DOHH2 (cell line): ENCODE measurements around the gene ARFGEF3.

ENCODE experiments used
- H3F3A ChIP-seq: fragments of 200-600 bp; sonication (generic), shearing (Covaris generic); 2 replicates; pipeline ENCODE4 v1.6.0; 2016; ENCODE audit warnings: antibody characterized with exemption, mild to moderate bottlenecking; ENCODE audit not compliant: control insufficient read depth, insufficient read depth
- H3K27ac ChIP-seq: fragments of 200-600 bp; sonication (generic); 2 replicates; pipeline ENCODE4 v1.5.1; 2014; ENCODE audit warnings: low read depth, mild to moderate bottlenecking, low read length, moderate library complexity
- H3K27me3 ChIP-seq: fragments of 200-600 bp; sonication (generic); 2 replicates; pipeline ENCODE4 v1.6.1; 2014; ENCODE audit warnings: mild to moderate bottlenecking, low read length, mixed read lengths; ENCODE audit not compliant: control insufficient read depth
- H3K36me3 ChIP-seq: fragments of 200-600 bp; sonication (generic); 2 replicates; pipeline ENCODE4 v1.6.1; 2014; ENCODE audit warnings: mild to moderate bottlenecking, low read length, moderate library complexity, mixed read lengths; ENCODE audit not compliant: control insufficient read depth
- H3K4me1 ChIP-seq: fragments of 200-600 bp; sonication (generic); 2 replicates; pipeline ENCODE4 v1.6.1; 2014; ENCODE audit warnings: mild to moderate bottlenecking, low read length, mixed read lengths; ENCODE audit not compliant: control insufficient read depth
- H3K4me2 ChIP-seq: fragments of 200-600 bp; sonication (generic); 2 replicates; pipeline ENCODE4 v1.6.0; 2014; ENCODE audit warnings: mild to moderate bottlenecking, low read length, moderate library complexity
- H3K4me3 ChIP-seq: fragments of 200-600 bp; sonication (generic); 2 replicates; pipeline ENCODE4 v1.5.1; 2014; ENCODE audit warnings: mild to moderate bottlenecking, low read length, mixed read lengths
- H3K79me2 ChIP-seq: fragments of 200-600 bp; sonication (generic); 2 replicates; pipeline ENCODE4 v1.6.1; 2014; ENCODE audit warnings: mild to moderate bottlenecking, low read length, mixed read lengths; ENCODE audit not compliant: control insufficient read depth
- H3K9me2 ChIP-seq: fragments of 200-600 bp; sonication (generic); replicated peaks from 2 replicates; pipeline ENCODE4 v1.6.1; 2014; ENCODE audit warnings: mild to moderate bottlenecking, low read length, mixed read lengths; ENCODE audit not compliant: control insufficient read depth
- H3K9me3 ChIP-seq: fragments of 200-600 bp; sonication (generic); 2 replicates; pipeline ENCODE4 v1.6.1; 2014; ENCODE audit warnings: antibody characterized with exemption, low read length, mixed read lengths; ENCODE audit not compliant: control insufficient read depth, insufficient read depth
- H4K20me1 ChIP-seq: fragments of 200-600 bp; sonication (generic); 2 replicates; pipeline ENCODE4 v1.6.0; 2014; ENCODE audit warnings: low read depth, mild to moderate bottlenecking, antibody characterized with exemption, low read length, moderate library complexity; ENCODE audit not compliant: control insufficient read depth, insufficient read depth
- EZH2phosphoT487 ChIP-seq: fragments of 200-600 bp; sonication (generic); IDR thresholded peaks from 2 replicates; pipeline ENCODE4 v1.6.1; 2017; ENCODE audit warnings: borderline replicate concordance, mild to moderate bottlenecking, antibody characterized with exemption, low read length, moderate library complexity, mixed read lengths
- TF ChIP-seq, protein P1 (sequence below): fragments of 200-600 bp; sonication (generic); IDR thresholded peaks from one replicate; pipeline ENCODE4 v1.5.1; 2014; ENCODE audit warnings: antibody characterized with exemption, mild to moderate bottlenecking, low read depth, low read length; ENCODE audit not compliant: poor library complexity, severe bottlenecking

Gene ARFGEF3

DNA sequence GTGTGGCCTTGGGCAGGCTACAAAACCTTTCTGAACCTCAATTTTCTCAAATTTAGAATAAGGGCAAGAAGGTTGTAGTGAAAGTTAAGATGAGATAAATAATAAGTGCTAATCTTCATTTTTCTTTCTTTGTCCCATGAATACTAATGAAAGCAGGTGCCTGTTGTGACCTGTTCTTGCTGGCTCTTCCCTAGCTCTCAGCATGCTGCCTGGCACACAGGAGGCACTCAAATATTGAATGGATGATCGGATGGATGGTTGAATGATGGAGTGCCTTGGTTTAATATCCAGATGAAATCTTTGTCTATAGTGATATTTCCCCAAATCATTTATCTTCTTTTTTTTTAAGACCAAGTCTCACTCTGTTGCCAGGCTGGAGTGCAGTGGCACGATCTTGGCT lies 41.6 kb downstream of the ARFGEF3 start:
- Histone ChIP-seq H4K20me1 (no peaks in the 10 kb centered on the region), H3F3A (no peaks in the 10 kb centered on the region), H3K9me3 (no peaks in the 10 kb centered on the region), H3K36me3 (no peaks in the 10 kb centered on the region), H3K9me2 (no peaks in the 10 kb centered on the region), H3K79me2 (no peaks in the 10 kb centered on the region), H3K27me3 (no peaks in the 10 kb centered on the region), H3K4me1 (no peaks in the 10 kb centered on the region), H3K4me3 (no peak overlapping the region), H3K4me2 (no peak overlapping the region), H3K27ac (no peak overlapping the region)
- no peak for TF ChIP-seq EZH2phosphoT487

DNA sequence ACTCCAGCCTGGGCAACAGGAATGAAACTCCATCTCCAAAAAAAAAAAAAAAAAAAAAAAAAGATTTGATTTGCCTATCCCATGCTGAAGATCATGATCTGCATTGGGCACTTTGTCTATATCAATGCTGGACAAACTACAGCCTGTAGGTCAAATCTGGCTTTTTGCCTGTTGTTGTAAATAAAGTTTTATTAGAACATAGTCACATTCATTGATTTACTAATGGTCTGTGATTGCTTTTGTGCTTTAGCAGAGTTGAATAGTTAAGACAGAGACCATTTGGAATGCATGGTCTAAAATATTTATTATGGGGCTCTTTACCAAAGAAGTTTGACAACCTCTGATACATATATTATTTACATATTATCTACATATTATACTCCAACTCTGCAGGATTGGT lies 42.6 kb downstream of the ARFGEF3 start:
- Histone ChIP-seq H3K9me2 (no peaks in the 10 kb centered on the region), H3K9me3 (no peaks in the 10 kb centered on the region), H3K36me3 (no peaks in the 10 kb centered on the region), H3F3A (no peaks in the 10 kb centered on the region), H3K4me3 (no peak overlapping the region), H3K27ac (no peak overlapping the region), H4K20me1 (no peaks in the 10 kb centered on the region), H3K4me1 (no peaks in the 10 kb centered on the region), H3K27me3 (no peaks in the 10 kb centered on the region), H3K4me2 (no peak overlapping the region), H3K79me2 (no peaks in the 10 kb centered on the region)
- TF ChIP-seq, protein P1, sequence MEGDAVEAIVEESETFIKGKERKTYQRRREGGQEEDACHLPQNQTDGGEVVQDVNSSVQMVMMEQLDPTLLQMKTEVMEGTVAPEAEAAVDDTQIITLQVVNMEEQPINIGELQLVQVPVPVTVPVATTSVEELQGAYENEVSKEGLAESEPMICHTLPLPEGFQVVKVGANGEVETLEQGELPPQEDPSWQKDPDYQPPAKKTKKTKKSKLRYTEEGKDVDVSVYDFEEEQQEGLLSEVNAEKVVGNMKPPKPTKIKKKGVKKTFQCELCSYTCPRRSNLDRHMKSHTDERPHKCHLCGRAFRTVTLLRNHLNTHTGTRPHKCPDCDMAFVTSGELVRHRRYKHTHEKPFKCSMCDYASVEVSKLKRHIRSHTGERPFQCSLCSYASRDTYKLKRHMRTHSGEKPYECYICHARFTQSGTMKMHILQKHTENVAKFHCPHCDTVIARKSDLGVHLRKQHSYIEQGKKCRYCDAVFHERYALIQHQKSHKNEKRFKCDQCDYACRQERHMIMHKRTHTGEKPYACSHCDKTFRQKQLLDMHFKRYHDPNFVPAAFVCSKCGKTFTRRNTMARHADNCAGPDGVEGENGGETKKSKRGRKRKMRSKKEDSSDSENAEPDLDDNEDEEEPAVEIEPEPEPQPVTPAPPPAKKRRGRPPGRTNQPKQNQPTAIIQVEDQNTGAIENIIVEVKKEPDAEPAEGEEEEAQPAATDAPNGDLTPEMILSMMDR: no peak
- no peak for TF ChIP-seq EZH2phosphoT487

DNA sequence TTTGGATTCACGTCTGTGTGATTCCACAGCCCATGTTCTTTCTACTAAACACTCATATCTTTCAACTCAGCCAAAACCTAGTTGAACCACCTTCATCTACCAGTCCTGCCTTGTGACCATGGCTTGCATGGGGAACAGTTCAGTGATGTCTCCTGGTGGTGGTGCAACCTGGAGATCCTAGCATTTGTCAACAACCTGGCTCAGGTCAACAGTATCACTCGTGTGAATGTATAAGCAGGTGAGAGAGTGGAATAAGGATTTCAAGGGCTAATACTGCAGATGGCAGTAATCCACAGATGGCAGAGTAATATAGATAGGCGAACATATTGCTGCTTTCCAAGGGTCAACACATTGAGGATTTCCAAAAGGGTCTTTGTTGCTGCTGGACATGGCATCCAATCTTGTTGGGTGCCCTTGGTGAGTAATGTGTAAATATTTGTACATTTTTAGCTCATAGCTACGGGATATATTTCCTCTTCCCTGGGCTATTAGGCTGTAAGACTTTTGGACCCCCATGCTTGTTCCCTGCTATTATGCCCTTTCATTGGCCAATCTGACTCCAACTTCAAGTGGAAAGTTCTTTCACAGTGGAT lies 43.1 kb downstream of the ARFGEF3 start:
- no peaks in the 10 kb centered on the region for H3K79me2 ChIP-seq
- H3K4me3 ChIP-seq: no peak overlapping the region
- H3K9me2 ChIP-seq: no peaks in the 10 kb centered on the region
- no peaks in the 10 kb centered on the region for H3K27me3 ChIP-seq
- no peaks in the 10 kb centered on the region for H3K9me3 ChIP-seq
- H3F3A ChIP-seq: no peaks in the 10 kb centered on the region
- TF ChIP-seq, protein P1: no peak
- no peak for TF ChIP-seq EZH2phosphoT487
- no peak overlapping the region for H3K27ac ChIP-seq
- no peaks in the 10 kb centered on the region for H4K20me1 ChIP-seq
- H3K4me1 ChIP-seq: no peaks in the 10 kb centered on the region
- no peak overlapping the region for H3K4me2 ChIP-seq
- no peaks in the 10 kb centered on the region for H3K36me3 ChIP-seq

DNA sequence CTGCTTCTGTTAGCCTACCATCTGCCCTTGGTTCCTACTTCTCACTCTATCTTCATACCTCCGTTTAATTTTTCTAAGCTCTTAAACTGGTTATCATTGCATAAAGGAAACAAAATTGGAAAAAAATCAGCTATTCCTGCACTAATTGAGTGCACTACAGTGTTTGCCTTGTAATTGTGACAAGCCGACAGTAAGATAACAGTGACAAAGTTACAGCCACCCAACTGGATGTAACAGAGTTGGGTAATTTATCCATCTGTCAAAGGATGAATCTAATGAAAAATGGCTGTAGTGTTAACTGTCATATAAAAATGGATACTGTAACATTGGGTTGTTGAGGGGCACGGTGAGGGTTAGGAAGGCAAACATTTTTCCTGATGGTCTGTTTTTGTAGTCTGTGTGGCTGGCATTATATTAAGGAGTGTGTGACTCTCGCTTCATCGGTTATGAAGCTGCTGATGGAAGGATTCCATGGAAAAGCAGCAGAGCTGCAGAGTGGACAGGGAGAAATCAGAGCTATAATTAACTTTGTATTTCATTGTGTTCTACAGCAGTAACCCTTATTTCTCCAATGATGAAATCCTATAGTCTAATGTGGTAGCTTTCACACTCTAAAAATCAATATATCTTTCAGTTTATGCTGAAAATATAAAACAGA lies 43.8 kb downstream of the ARFGEF3 start:
- Histone ChIP-seq H3K27me3 (no peaks in the 10 kb centered on the region), H3K4me2 (no peak overlapping the region), H3K4me3 (no peak overlapping the region), H3K4me1 (no peaks in the 10 kb centered on the region), H4K20me1 (no peaks in the 10 kb centered on the region), H3K9me3 (no peaks in the 10 kb centered on the region), H3F3A (no peaks in the 10 kb centered on the region), H3K27ac (no peak overlapping the region), H3K9me2 (no peaks in the 10 kb centered on the region), H3K36me3 (no peaks in the 10 kb centered on the region), H3K79me2 (no peaks in the 10 kb centered on the region)
- TF ChIP-seq EZH2phosphoT487: no peak
- TF ChIP-seq, protein P1: no peak
